Ectodermal cell (in vitro differentiated cells): ENCODE data around the gene APH1B.
A peak's percentile ranks its signal among the peaks of the same experiment; 100 is the strongest.

Source experiments
- H3K27ac ChIP-seq: 2 replicates; pipeline ENCODE4 v1.7.0; 2013; ENCODE audit warnings: mild to moderate bottlenecking, low read depth, low read length; ENCODE audit not compliant: insufficient read depth, poor library complexity, severe bottlenecking
- H3K27me3 ChIP-seq: 2 replicates; pipeline ENCODE4 v1.7.0; 2013; ENCODE audit warnings: mild to moderate bottlenecking, low read length; ENCODE audit not compliant: insufficient read depth, control insufficient read depth, poor library complexity, severe bottlenecking
- H3K36me3 ChIP-seq: one replicate; pipeline ENCODE4 v1.7.0; 2013; ENCODE audit warnings: low read length; ENCODE audit not compliant: control insufficient read depth, insufficient read depth
- H3K4me1 ChIP-seq: one replicate; pipeline ENCODE4 v1.7.0; 2013; ENCODE audit warnings: low read length; ENCODE audit not compliant: control insufficient read depth, insufficient read depth
- H3K4me3 ChIP-seq: 2 replicates; pipeline ENCODE4 v1.7.0; 2013; ENCODE audit warnings: low read depth, low read length, control low read depth; ENCODE audit not compliant: insufficient read depth
- H3K9me3 ChIP-seq: 2 replicates; pipeline ENCODE4 v1.7.0; 2013; ENCODE audit warnings: mild to moderate bottlenecking, low read length, moderate library complexity; ENCODE audit not compliant: control insufficient read depth
- WGBS, 2 experiments: methylation state at CpG; one replicate each; pipeline ENCODE4 v1.1.7; 2013; ENCODE audit warnings: missing lambda C conversion rate in 2 of 2; 5-methylcytosine and 5-hydroxymethylcytosine counted together

Gene APH1B

GRCh38 chr15:63238171-63238570 lies 39.2 kb upstream of the APH1B start:
- Histone ChIP-seq H3K27me3 (no peaks in the 10 kb centered on the region), H3K27ac (no peak overlapping the region), H3K9me3 (no peaks in the 10 kb centered on the region), H3K4me1 (peaks cover 3% of the 10 kb centered on the region), H3K36me3 (no peaks in the 10 kb centered on the region), H3K4me3 (no peak overlapping the region)

GRCh38 chr15:63238796-63239195 lies 38.6 kb upstream of the APH1B start:
- 98 to 100% methylated on average over 1 of the region's 1 CpG for WGBS, 2 experiments
- Histone ChIP-seq H3K27me3 (no peaks in the 10 kb centered on the region), H3K36me3 (no peaks in the 10 kb centered on the region), H3K27ac (no peak overlapping the region), H3K9me3 (no peaks in the 10 kb centered on the region), H3K4me1 (peaks cover 3% of the 10 kb centered on the region), H3K4me3 (no peak overlapping the region)

GRCh38 chr15:63240109-63240508 lies 37.3 kb upstream of the APH1B start:
- Histone ChIP-seq H3K4me1 (no peaks in the 10 kb centered on the region), H3K27me3 (no peaks in the 10 kb centered on the region), H3K27ac (no peak overlapping the region), H3K36me3 (no peaks in the 10 kb centered on the region), H3K4me3 (no peak overlapping the region), H3K9me3 (no peaks in the 10 kb centered on the region)
- 93 to 98% methylated on average over 1 to 3 of the region's 3 CpGs for WGBS, 2 experiments

GRCh38 chr15:63241316-63241715 lies 36.1 kb upstream of the APH1B start:
- H3K4me1 ChIP-seq = no peaks in the 10 kb centered on the region
- H3K4me3 ChIP-seq = no peak overlapping the region
- no peaks in the 10 kb centered on the region for H3K9me3 ChIP-seq
- 90 to 95% methylated on average over 1 of the region's 1 CpG for WGBS, 2 experiments
- H3K27me3 ChIP-seq = no peaks in the 10 kb centered on the region
- H3K36me3 ChIP-seq = peaks cover 5% of the 10 kb centered on the region
- no peak overlapping the region for H3K27ac ChIP-seq

- Histone ChIP-seq H3K4me3 (no peak overlapping the region), H3K4me1 (no peaks in the 10 kb centered on the region), H3K27me3 (no peaks in the 10 kb centered on the region), H3K27ac (no peak overlapping the region), H3K36me3 (peaks cover 10% of the 10 kb centered on the region), H3K9me3 (no peaks in the 10 kb centered on the region)
- 82 to 94% methylated on average over 1 of the region's 1 CpG for WGBS, 2 experiments
Measured at GRCh38 chr15:63243101-63243500, 34.3 kb upstream of the APH1B start.

GRCh38 chr15:63243776-63244175 lies 33.6 kb upstream of the APH1B start:
- WGBS, 2 experiments = 90 to 92% methylated on average over 1 of the region's 1 CpG
- no peaks in the 10 kb centered on the region for H3K4me1 ChIP-seq

GRCh38 chr15:63244399-63244798 lies 33.0 kb upstream of the APH1B start:
- H3K4me3 ChIP-seq = no peak overlapping the region
- WGBS, 2 experiments = 71 to 89% methylated on average over 3 to 4 of the region's 4 CpGs
- peak overlapping the region; percentile 11 for H3K27ac ChIP-seq

More at GRCh38 chr15:63243776-63244175, 33.6 kb upstream of the APH1B start:
- Histone ChIP-seq H3K27me3 (no peaks in the 10 kb centered on the region), H3K36me3 (peaks cover 10% of the 10 kb centered on the region), H3K9me3 (no peaks in the 10 kb centered on the region), H3K27ac (peak overlapping the region; percentile 11), H3K4me3 (no peak overlapping the region)

GRCh38 chr15:63244976-63245645 lies 32.3 kb upstream of the APH1B start:
- Histone ChIP-seq H3K27ac (no peak overlapping the region), H3K4me3 (no peak overlapping the region), H3K36me3 (peaks cover 10% of the 10 kb centered on the region), H3K9me3 (no peaks in the 10 kb centered on the region), H3K4me1 (no peaks in the 10 kb centered on the region), H3K27me3 (no peaks in the 10 kb centered on the region)
- 98% methylated on average over 4 to 5 of the region's 5 CpGs for WGBS, 2 experiments

More at GRCh38 chr15:63244399-63244798, 33.0 kb upstream of the APH1B start:
- no peaks in the 10 kb centered on the region for H3K4me1 ChIP-seq
- H3K36me3 ChIP-seq = peaks cover 10% of the 10 kb centered on the region
- H3K27me3 ChIP-seq = no peaks in the 10 kb centered on the region
- H3K9me3 ChIP-seq = no peaks in the 10 kb centered on the region

GRCh38 chr15:63246691-63247469 lies 30.5 kb upstream of the APH1B start:
- 91 to 98% methylated on average over 5 of the region's 5 CpGs for WGBS, 2 experiments
- H3K36me3 ChIP-seq = peaks cover 15% of the 10 kb centered on the region
- no peaks in the 10 kb centered on the region for H3K27me3 ChIP-seq
- no peaks in the 10 kb centered on the region for H3K4me1 ChIP-seq
- H3K4me3 ChIP-seq = no peak overlapping the region
- no peak overlapping the region for H3K27ac ChIP-seq
- no peaks in the 10 kb centered on the region for H3K9me3 ChIP-seq

- no peak overlapping the region for H3K27ac ChIP-seq
- 96 to 97% methylated on average over 4 of the region's 4 CpGs for WGBS, 2 experiments
- H3K4me3 ChIP-seq = no peak overlapping the region
- no peaks in the 10 kb centered on the region for H3K9me3 ChIP-seq
- peaks cover 1% of the 10 kb centered on the region for H3K4me1 ChIP-seq
- H3K36me3 ChIP-seq = peaks cover 12% of the 10 kb centered on the region
- H3K27me3 ChIP-seq = no peaks in the 10 kb centered on the region
Measured at GRCh38 chr15:63250312-63250965, 27.0 kb upstream of the APH1B start.
